HepG2 (cell line): Measurements from ENCODE around the gene FMO2. TPM values are rescaled to one million over a fixed set of nuclear protein-coding genes. Genes with fewer than 3 reads are reported as not detected.

Experiments
- ATAC-seq: fragments of 200-7000 bp; cut with Tn5 transposase; 3 replicates; pipeline ENCODE4 v1.9.1; 2020; ENCODE audit warnings: mild to moderate bottlenecking, moderate library complexity
- BruUV-seq: library from RNA; stranded (reverse); fragments of 400-500 nt; replicated peaks from 2 replicates; lab custom pipeline; 2021; lab: Mats Ljungman, UMichigan
- CTCF ChIA-PET: fragments of 300-600 bp; formaldehyde crosslinking; extraction: SDS; loops from one replicate; lab custom pipeline; 2021; ENCODE audit warnings: low total read pairs, inconsistent platforms, low intra/inter-chr PET ratio; lab: Yijun Ruan, JAX
- POLR2A ChIA-PET: fragments of 350-600 bp; sonication (Branson Sonifier 250); formaldehyde crosslinking; loops from one replicate; lab custom pipeline; 2020; ENCODE audit warnings: antibody characterized with exemption, inconsistent platforms; lab: Yijun Ruan, JAX
- DNase-seq: peaks from one replicate; pipeline ENCODE4 v3.0.0-alpha.2; 2015; ENCODE audit warnings: low spot score
- FAIRE-seq: peaks from 3 replicates; lab custom pipeline; 2011; peaks lifted over from hg19 to GRCh38; lab: Jason Lieb, UNC
- H2AFZ ChIP-seq: one replicate; pipeline ENCODE4 v1.6.1; 2011; ENCODE audit warnings: low read length, inconsistent platforms
- H3K27ac ChIP-seq: fragments of 300-600 bp; 3 replicates; pipeline ENCODE4 v1.8.0; 2011; ENCODE audit warnings: mixed run types, mild to moderate bottlenecking, mixed read lengths, low read length, inconsistent platforms; ENCODE audit not compliant: insufficient read depth; ENCODE audit errors: extremely low read length
- H3K27me3 ChIP-seq, 2 experiments: fragments of 200-600 bp in 1 of 2; 2 replicates in 1 of 2; 3 replicates in 1 of 2; pipeline versions ENCODE4 v1.6.0 to v1.8.0; 2011; ENCODE audit warnings: low read length in 2 of 2, mild to moderate bottlenecking in 2 of 2, moderate library complexity in 2 of 2, inconsistent platforms in 1 of 2; ENCODE audit not compliant: insufficient read depth in 2 of 2, control insufficient read depth in 1 of 2
- H3K36me3 ChIP-seq, 2 experiments: fragments of 200-600 bp in 1 of 2; replicated peaks in 1 of 2; 2 replicates in 1 of 2; 3 replicates in 1 of 2; pipeline versions ENCODE4 v1.5.1 to v1.8.0; 2011; ENCODE audit warnings: low read length in 2 of 2, inconsistent platforms in 1 of 2; ENCODE audit not compliant: insufficient read depth in 2 of 2, control insufficient read depth in 1 of 2
- H3K4me1 ChIP-seq: 2 replicates; pipeline ENCODE4 v1.5.1; 2012; ENCODE audit warnings: low read length, inconsistent platforms; ENCODE audit not compliant: insufficient read depth
- H3K4me2 ChIP-seq: 2 replicates; pipeline ENCODE4 v1.6.0; 2011; ENCODE audit warnings: low read depth, low read length, inconsistent platforms
- H3K4me3 ChIP-seq, 3 experiments: fragments of 200-600 bp in 1 of 3; sonication (generic), shearing (Covaris generic) in 1 of 3; replicated peaks in 1 of 3; 2 replicates each; pipeline ENCODE4 v1.5.1; 2011 to 2016; ENCODE audit warnings: low read length in 3 of 3, inconsistent platforms in 2 of 3, low read depth in 2 of 3, mild to moderate bottlenecking in 2 of 3, control low read depth in 1 of 3, mixed read lengths in 1 of 3; ENCODE audit not compliant: insufficient read depth in 1 of 3
- H3K79me2 ChIP-seq: one replicate; pipeline ENCODE4 v1.6.1; 2011; ENCODE audit warnings: low read length, inconsistent platforms; ENCODE audit not compliant: insufficient read depth
- H3K9ac ChIP-seq: 2 replicates; pipeline ENCODE4 v1.6.0; 2011; ENCODE audit warnings: mild to moderate bottlenecking, low read depth, low read length, inconsistent platforms; ENCODE audit not compliant: insufficient read depth
- H3K9me3 ChIP-seq: 2 replicates; pipeline ENCODE4 v1.5.1; 2012; ENCODE audit warnings: mild to moderate bottlenecking, low read length
- H4K20me1 ChIP-seq: 2 replicates; pipeline ENCODE4 v1.6.0; 2011; ENCODE audit warnings: inconsistent platforms, mild to moderate bottlenecking, low read length, moderate library complexity; ENCODE audit not compliant: insufficient read depth
- CCAR2 ChIP-seq: fragments of 200-400 bp; formaldehyde crosslinking; optimal IDR thresholded peaks from 2 replicates; pipeline ENCODE3; 2018; ENCODE audit warnings: low read depth, mild to moderate bottlenecking, low read length, moderate library complexity
- GZF1 ChIP-seq: sonication (generic); formaldehyde crosslinking; IDR thresholded peaks from 2 replicates; pipeline ENCODE4 v1.5.1; 2020; ENCODE audit warnings: mild to moderate bottlenecking, missing genetic modification reagents
- IKZF4 ChIP-seq: sonication (generic); formaldehyde crosslinking; IDR thresholded peaks from 2 replicates; pipeline ENCODE4 v1.5.1; 2020; ENCODE audit warnings: borderline replicate concordance, mild to moderate bottlenecking, low read depth, missing genetic modification reagents; ENCODE audit errors: not compliant biosample characterization
- JUN ChIP-seq: sonication (generic); formaldehyde crosslinking; IDR thresholded peaks from 2 replicates; pipeline ENCODE4 v1.4.0; 2020; ENCODE audit warnings: mild to moderate bottlenecking, missing genetic modification reagents
- KLF15 ChIP-seq: sonication (generic); formaldehyde crosslinking; IDR thresholded peaks from 2 replicates; pipeline ENCODE4 v1.8.1; 2023; ENCODE audit warnings: borderline replicate concordance, mild to moderate bottlenecking, inconsistent platforms, missing genetic modification reagents, mixed read lengths
- MAZ ChIP-seq, 2 experiments: sonication (generic) in 1 of 2; formaldehyde crosslinking in 1 of 2; IDR thresholded peaks; 2 replicates each; pipeline versions ENCODE4 v1.5.0 to v1.6.1; 2012 to 2020; ENCODE audit warnings: low read depth in 2 of 2, mild to moderate bottlenecking in 2 of 2, borderline replicate concordance in 1 of 2, improper control_type of control experiment in 1 of 2, low read length in 1 of 2, missing genetic modification reagents in 1 of 2, moderate library complexity in 1 of 2
- RAD21 ChIP-seq: fragments of 450-650 bp; formaldehyde crosslinking; IDR thresholded peaks from 2 replicates; pipeline ENCODE4 v1.5.0; 2020; ENCODE audit warnings: mild to moderate bottlenecking
- SMAD9 ChIP-seq: sonication (generic); formaldehyde crosslinking; IDR thresholded peaks from 2 replicates; pipeline ENCODE4 v1.5.1; 2020; ENCODE audit warnings: mild to moderate bottlenecking, missing genetic modification reagents
- SMC3 ChIP-seq: IDR thresholded peaks from 2 replicates; pipeline ENCODE4 v1.6.1; 2011; ENCODE audit warnings: low read length, improper control_type of control experiment
- SRSF4 ChIP-seq: fragments of 200-400 bp; formaldehyde crosslinking; IDR thresholded peaks from one replicate; pipeline ENCODE4 v1.6.1; 2018; ENCODE audit warnings: mild to moderate bottlenecking, low read depth, low read length, moderate library complexity; ENCODE audit not compliant: poor library complexity, severe bottlenecking
- ZBTB26 ChIP-seq: IDR thresholded peaks from 2 replicates; pipeline ENCODE4 v1.6.1; 2016; ENCODE audit warnings: missing compliant biosample characterization, missing genetic modification reagents, borderline replicate concordance
- ZNF496 ChIP-seq: sonication (generic); formaldehyde crosslinking; IDR thresholded peaks from 2 replicates; pipeline ENCODE4 v1.8.1; 2023; ENCODE audit warnings: mild to moderate bottlenecking, moderate library complexity, missing genetic modification reagents; ENCODE audit not compliant: insufficient replicate concordance
- ZNF639 ChIP-seq: conservative IDR thresholded peaks from 2 replicates; pipeline ENCODE4 v1.6.1; 2018; ENCODE audit warnings: missing genetic modification reagents
- WGBS: methylation state at CpG from one replicate; pipeline ENCODE4 v1.1.6; 2017; ENCODE audit warnings: low lambda C conversion rate; 5-methylcytosine and 5-hydroxymethylcytosine counted together
- in situ Hi-C: cut with HindIII; loops from 2 replicates; pipeline ENCODE4 v1.10.0; 2017; ENCODE audit warnings: low pct_unique_long_range_greater_than_20kb; ENCODE audit not compliant: extremely low pct_ligation_motif_present
- intact Hi-C: fragments of 100-400 bp; cut with micrococcal nuclease; formaldehyde crosslinking; loops from one replicate; pipeline ENCODE4 v1.10.0; 2022; ENCODE audit not compliant: unreplicated experiment
- polyA plus RNA-seq, 8 experiments: library from polyadenylated mRNA; depleted of rRNA in 3 of 8; stranded (reverse) in 7 of 8; unstranded in 1 of 8; fragments of >200 nt; fragmentation: Illumina TruSeq in 4 of 8; extraction: Trizol in 4 of 8; gene quantifications; 2 replicates each; pipeline versions ENCODE4 v1.2.1 to v1.2.3, GENCODE V29; 2011 to 2016; ENCODE audit warnings: low read depth in 4 of 8, missing spikeins in 1 of 8, mixed read lengths in 1 of 8; ENCODE audit not compliant: insufficient read depth in 1 of 8
- total RNA-seq, 5 experiments: library from RNA; depleted of rRNA; stranded (reverse); fragments of >200 nt; fragmentation: Illumina TruSeq; extraction: Trizol; gene quantifications; 2 replicates each; pipeline ENCODE4 v1.2.3, GENCODE V29; 2016; ENCODE audit warnings: low read depth in 1 of 5
- TF ChIP-seq, protein P1 (sequence below): sonication (generic); formaldehyde crosslinking; IDR thresholded peaks from 2 replicates; pipeline ENCODE4 v1.4.0; 2020; ENCODE audit warnings: missing genetic modification reagents, borderline replicate concordance

The FMO2 gene
- total and polyA plus RNA-seq, 2 of the 13 experiments (the other 11 are each of a cell fraction or from before 2014, with no cell fraction given), result not detected

GRCh38 chr1:171137580-171137979 lies 47.5 kb upstream of the FMO2 start:
- no TSS peak for BruUV-seq
- ChIA-PET POLR2A (no interaction called here), CTCF (no interaction called here)
- no peaks in the 10 kb centered on the region for H3K36me3 ChIP-seq
- no peak overlapping the region for H3K4me3 ChIP-seq
- H4K20me1 ChIP-seq, result no peaks in the 10 kb centered on the region
- H3K9ac ChIP-seq, result no peak overlapping the region
- H3K27ac ChIP-seq, result no peak overlapping the region
- intact Hi-C loops (no loop called here), in situ Hi-C loops (no loop called here)
- DNase-seq (no peak), FAIRE-seq (no peak), ATAC-seq (no peak)
- H3K9me3 ChIP-seq, result no peaks in the 10 kb centered on the region
- H3K79me2 ChIP-seq, result no peaks in the 10 kb centered on the region
- no peak overlapping the region for H3K4me2 ChIP-seq
- TF ChIP-seq ZNF639 (CRISPR knock-in tag) (no peak), SRSF4 (no peak), SMC3 (no peak)
- no peak overlapping the region for H2AFZ ChIP-seq
- 1% methylated on average over 2 of the region's 2 CpGs for WGBS
- no peaks in the 10 kb centered on the region for H3K27me3 ChIP-seq
- H3K4me1 ChIP-seq, result peaks cover 16% of the 10 kb centered on the region

GRCh38 chr1:171138980-171139379 lies 46.1 kb upstream of the FMO2 start:
- intact Hi-C loops, result no loop called here
- TF ChIP-seq IKZF4 (CRISPR knock-in tag) (no peak), ZNF496 (CRISPR knock-in tag) (no peak), SMAD9 (CRISPR knock-in tag) (no peak), MAZ (IDR thresholded peaks at IDR 0.05; ENCODE audit: borderline replicate concordance, low read depth, low read length) (no peak), MAZ (CRISPR knock-in tag; IDR thresholded peaks at IDR 0.05; ENCODE audit: low read depth) (no peak), GZF1 (no peak), KLF15 (CRISPR knock-in tag) (no peak), CCAR2 (no peak), ZBTB26 (CRISPR knock-in tag) (no peak), JUN (no peak), RAD21 (CRISPR knock-in tag) (no peak)
- TF ChIP-seq, protein P1, sequence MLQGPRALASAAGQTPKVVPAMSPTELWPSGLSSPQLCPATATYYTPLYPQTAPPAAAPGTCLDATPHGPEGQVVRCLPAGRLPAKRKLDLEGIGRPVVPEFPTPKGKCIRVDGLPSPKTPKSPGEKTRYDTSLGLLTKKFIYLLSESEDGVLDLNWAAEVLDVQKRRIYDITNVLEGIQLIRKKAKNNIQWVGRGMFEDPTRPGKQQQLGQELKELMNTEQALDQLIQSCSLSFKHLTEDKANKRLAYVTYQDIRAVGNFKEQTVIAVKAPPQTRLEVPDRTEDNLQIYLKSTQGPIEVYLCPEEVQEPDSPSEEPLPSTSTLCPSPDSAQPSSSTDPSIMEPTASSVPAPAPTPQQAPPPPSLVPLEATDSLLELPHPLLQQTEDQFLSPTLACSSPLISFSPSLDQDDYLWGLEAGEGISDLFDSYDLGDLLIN (CRISPR knock-in tag), result no peak
- DNase-seq, result no peak
- BruUV-seq, result no TSS peak
- peaks cover 23% of the 10 kb centered on the region for H3K4me1 ChIP-seq
- no peak overlapping the region for H2AFZ ChIP-seq
- no peaks in the 10 kb centered on the region for H4K20me1 ChIP-seq
- no peaks in the 10 kb centered on the region for H3K79me2 ChIP-seq
- no peaks in the 10 kb centered on the region for H3K27me3 ChIP-seq
- H3K27ac ChIP-seq, result no peak overlapping the region
- WGBS, result 52% methylated on average over 2 of the region's 2 CpGs
- no peak overlapping the region for H3K4me2 ChIP-seq
- no peaks in the 10 kb centered on the region for H3K36me3 ChIP-seq
- FAIRE-seq, result no peak
- in situ Hi-C loops, result no loop called here
- no peak overlapping the region for H3K4me3 ChIP-seq
- no peak overlapping the region for H3K9ac ChIP-seq
- no peaks in the 10 kb centered on the region for H3K9me3 ChIP-seq
- ChIA-PET CTCF (no interaction called here), POLR2A (no interaction called here)
- ATAC-seq, result no peak
